Measurements from ENCODE around the gene SEMA7A.

Gene SEMA7A

DNA sequence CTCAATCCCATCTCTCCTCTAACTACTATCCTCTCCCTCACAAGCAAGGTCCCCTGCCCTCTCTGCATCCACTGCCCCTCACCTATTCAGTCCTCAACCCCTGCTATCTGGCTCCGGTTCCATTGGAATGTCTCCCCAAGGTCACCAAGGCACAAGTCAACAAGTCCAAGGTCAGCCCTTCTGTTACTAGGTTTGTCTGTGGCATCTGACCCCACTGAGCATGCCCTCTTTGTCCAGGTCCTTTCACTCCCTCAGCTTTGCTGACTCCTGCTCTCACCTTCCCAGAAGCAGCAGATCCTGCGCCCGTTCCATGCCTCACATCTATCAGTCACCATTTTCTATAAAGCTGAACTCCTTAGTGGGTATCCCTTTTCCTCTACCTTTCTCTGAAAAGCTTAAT lies 8.3 kb upstream of the SEMA7A start:
- no peak overlapping the region for H3K4me3 ChIP-seq (ENCODE audit: low read depth, low read length)
- DNase-seq (ENCODE audit: low read depth) = no peak
- TF ChIP-seq, protein P1, sequence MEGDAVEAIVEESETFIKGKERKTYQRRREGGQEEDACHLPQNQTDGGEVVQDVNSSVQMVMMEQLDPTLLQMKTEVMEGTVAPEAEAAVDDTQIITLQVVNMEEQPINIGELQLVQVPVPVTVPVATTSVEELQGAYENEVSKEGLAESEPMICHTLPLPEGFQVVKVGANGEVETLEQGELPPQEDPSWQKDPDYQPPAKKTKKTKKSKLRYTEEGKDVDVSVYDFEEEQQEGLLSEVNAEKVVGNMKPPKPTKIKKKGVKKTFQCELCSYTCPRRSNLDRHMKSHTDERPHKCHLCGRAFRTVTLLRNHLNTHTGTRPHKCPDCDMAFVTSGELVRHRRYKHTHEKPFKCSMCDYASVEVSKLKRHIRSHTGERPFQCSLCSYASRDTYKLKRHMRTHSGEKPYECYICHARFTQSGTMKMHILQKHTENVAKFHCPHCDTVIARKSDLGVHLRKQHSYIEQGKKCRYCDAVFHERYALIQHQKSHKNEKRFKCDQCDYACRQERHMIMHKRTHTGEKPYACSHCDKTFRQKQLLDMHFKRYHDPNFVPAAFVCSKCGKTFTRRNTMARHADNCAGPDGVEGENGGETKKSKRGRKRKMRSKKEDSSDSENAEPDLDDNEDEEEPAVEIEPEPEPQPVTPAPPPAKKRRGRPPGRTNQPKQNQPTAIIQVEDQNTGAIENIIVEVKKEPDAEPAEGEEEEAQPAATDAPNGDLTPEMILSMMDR (conservative IDR thresholded peaks at IDR 0.05; ENCODE audit: low read depth, low read length) = no peak

DNA sequence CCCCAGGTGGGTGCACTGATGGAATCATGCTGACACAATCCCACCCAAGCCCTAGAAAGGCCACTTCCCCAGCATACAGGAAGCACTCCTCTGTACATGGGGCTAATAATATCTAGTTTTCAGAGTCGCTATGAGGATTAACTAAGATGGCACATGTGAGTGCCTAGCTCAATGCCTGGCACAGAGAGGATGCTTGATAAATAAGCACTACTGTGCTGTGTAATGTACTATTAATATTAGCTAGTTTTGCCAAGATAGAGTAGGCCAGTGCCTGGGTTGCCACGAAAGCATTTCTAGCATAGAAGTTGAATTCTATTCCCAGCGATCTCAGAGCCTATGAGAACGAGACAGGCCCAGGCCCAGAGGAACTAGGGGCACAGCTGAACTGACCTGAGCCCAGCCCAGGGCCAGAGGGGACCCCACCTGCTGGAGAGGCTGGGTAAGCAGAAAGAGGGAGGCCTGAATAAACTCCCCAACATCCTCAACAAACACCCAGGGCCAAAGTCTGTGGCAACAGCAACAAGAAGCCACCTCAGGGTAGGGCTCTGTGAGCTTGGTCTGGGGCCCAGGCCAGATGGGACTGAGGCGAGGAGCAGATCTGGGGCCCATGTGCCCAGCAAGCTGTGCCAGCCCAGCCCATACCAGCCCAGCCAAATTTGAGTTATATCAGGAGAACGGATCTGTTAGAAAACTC lies 7.6 kb upstream of the SEMA7A start:
- H3K4me3 ChIP-seq (ENCODE audit: low read depth, low read length) = no peak overlapping the region
- TF ChIP-seq, protein P1 (conservative IDR thresholded peaks at IDR 0.05; ENCODE audit: low read depth, low read length) = no peak
- no peak for DNase-seq (ENCODE audit: low read depth)

DNA sequence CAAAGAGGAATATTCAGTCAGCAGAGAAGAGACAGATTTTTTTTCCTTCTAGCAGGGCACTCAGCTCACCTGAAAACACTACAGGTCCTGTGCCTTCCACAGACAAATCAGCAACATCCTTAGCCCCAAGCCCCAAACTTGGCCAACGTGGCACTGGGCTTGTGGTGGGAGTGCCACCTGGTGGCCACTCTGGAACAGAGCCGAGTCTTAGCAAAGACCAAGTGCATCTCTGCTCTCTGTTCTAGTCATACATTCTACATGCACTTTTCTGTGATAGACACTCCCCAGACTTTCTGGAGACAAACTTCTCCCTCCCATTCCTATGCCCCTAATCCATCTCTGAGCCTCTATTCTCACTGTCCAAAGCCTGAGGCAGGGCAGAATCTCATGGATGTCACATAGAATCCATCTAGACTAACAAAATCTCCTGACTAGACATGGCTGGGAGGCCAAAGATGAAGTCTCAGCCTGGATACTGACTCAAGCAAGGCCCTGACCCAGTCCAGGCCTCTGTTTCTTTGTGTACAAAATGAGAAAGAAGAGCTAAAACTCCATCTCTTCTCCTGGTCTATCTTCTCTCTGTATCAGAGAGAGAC lies 5.1 kb upstream of the SEMA7A start:
- TF ChIP-seq, protein P1 (conservative IDR thresholded peaks at IDR 0.05; ENCODE audit: low read depth, low read length) = peak; percentile 98
- no peak overlapping the region for H3K4me3 ChIP-seq (ENCODE audit: low read depth, low read length)
- peak; percentile 85 for DNase-seq (ENCODE audit: low read depth)

DNA sequence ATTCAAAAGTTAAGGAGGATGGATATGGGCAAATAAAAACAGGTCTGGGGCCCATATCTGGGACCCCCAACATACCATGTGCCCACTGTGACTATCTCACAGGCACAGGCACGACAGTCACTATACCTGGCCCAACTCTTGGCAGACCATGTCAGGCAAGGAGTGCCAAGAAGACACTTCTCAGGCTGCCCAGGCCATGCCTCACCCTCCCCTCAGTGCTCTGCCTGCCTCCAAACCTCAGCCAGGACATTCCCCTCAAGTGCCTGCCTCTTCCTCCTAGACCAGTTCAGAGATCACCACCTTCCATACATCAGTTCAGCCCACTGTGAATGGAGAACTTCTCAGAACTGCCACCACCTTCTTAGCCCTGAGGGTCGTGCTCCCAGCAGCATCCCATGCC lies 4.4 kb upstream of the SEMA7A start:
- H3K4me3 ChIP-seq (ENCODE audit: low read depth, low read length) = no peak overlapping the region
- TF ChIP-seq, protein P1 (conservative IDR thresholded peaks at IDR 0.05; ENCODE audit: low read depth, low read length) = no peak
- no peak for DNase-seq (ENCODE audit: low read depth)

DNA sequence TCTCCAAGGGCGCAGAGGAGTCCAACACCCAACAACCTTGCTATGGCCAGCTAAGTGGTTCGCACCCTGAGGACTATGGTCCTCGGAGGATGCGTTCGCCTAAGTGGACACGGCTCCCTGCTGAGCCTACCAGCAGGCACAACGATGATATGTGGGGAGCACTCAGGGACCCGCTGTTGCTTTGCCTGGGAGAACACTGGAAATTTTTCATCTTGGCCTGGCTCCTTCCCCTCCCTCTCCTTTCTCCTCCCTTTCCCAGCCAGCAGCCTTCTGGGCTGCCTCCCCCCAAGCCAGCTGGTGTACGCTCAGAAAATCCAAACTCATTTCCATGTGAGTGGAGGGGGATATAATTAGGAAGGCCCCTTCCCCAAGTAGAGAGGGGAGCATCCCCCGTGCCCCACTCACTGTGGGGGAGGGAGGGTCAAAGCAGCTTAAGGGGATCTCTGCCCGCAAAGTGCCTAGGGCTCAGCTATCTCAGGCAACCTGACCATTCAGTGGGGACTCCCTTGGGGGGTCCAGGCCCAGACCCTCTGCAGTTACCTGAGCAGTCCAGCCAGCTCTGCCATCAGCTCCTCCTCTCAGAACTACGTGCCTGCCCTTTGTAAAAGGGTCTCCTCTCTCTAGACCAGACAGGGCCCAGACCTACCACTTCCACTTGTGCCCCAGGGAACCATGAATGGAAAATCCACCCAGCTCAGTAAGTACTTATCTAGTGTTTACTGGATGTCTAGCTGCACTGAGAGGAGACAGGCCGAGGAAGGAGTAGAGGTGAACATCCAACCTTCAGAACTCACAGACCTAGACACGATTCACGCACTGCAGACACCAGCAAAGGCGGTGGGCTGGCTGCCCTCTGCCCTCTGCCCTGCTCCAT lies 742 bp upstream of the SEMA7A start:
- H3K4me3 ChIP-seq (ENCODE audit: low read depth, low read length) = peak overlapping the region; percentile 75
- DNase-seq (ENCODE audit: low read depth) = no peak

DNA sequence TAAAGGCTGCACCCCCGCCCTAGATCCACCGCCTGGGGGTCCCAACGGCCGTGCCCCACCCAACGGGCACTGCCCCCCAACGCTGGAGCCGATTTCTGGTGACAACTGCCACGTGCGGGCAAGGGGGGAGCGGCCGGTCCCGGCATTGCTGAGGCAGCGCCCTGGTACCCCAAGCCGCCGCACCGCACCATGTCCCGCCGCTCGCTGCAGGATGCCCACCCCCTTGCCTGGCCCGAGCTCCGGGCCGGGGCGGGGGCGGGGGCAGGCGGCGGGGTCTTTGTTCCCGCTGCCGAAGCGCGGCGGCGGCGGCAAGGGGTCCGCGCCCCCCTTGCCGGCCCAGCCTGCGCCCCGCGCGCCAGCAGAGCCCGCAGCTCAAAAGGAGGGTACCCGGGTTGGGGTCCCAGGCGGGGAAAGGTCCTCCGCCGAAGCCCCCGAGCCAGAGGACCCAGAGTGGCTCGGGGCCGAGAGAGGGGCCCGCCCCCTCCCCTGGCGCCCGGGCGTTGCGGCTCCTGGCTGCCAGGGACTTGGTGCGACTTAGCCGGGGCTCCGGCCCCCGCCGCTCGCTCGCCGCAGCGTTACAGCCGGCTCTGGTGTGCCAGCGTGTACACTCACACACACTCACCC lies 678 bp downstream of the SEMA7A start:
- peak overlapping the region; percentile 75 for H3K4me3 ChIP-seq (ENCODE audit: low read depth, low read length)
- TF ChIP-seq, protein P1 (conservative IDR thresholded peaks at IDR 0.05; ENCODE audit: low read depth, low read length) = no peak

More for the DNA sequence above, 742 bp upstream of the SEMA7A start:
- TF ChIP-seq, protein P1 (conservative IDR thresholded peaks at IDR 0.05; ENCODE audit: low read depth, low read length) = no peak

More for the DNA sequence above, 678 bp downstream of the SEMA7A start:
- DNase-seq (ENCODE audit: low read depth) = no peak

Measured in choroid plexus epithelial cell (primary cell).